Bone marrow (tissue), 2 donors: Measurements from ENCODE around the gene NOTCH1.
"Not testable (repeated sequence)": the region's sequence is repeated elsewhere in the genome, so short reads cannot be mapped to it uniquely, and the experiment has no call there.

Experiments
- DNase-seq, 2 donors: peaks; one replicate each; lab custom pipeline; 2025; lab: John Stamatoyannopoulos, UW

The NOTCH1 gene

GRCh38 chr9:136564379-136564988 is 18.6 kb upstream of the NOTCH1 start:
- peak in 1 of 2 donors; percentile 35 for DNase-seq

GRCh38 chr9:136563646-136564325 is 17.9 kb upstream of the NOTCH1 start:
- DNase-seq: no peak

GRCh38 chr9:136562746-136563495 is 17.1 kb upstream of the NOTCH1 start:
- no peak for DNase-seq

- no peak for DNase-seq
These were observed 15.9 kb upstream of the NOTCH1 start for GRCh38 chr9:136561779-136562178.

- no peak for DNase-seq
These were observed 14.7 kb upstream of the NOTCH1 start for GRCh38 chr9:136560586-136560985.

- DNase-seq: not testable (repeated sequence)
These were observed 13.5 kb upstream of the NOTCH1 start for GRCh38 chr9:136559371-136559770.

GRCh38 chr9:136558846-136559245 is 13.0 kb upstream of the NOTCH1 start:
- not testable (repeated sequence) for DNase-seq

- DNase-seq: peak in 1 of 2 donors; percentile 26
These were observed 12.5 kb upstream of the NOTCH1 start for GRCh38 chr9:136558373-136558772.

GRCh38 chr9:136557036-136557435 is 11.2 kb upstream of the NOTCH1 start:
- no peak for DNase-seq

GRCh38 chr9:136556166-136556565 is 10.3 kb upstream of the NOTCH1 start:
- no peak for DNase-seq

GRCh38 chr9:136554870-136555269 is 9.0 kb upstream of the NOTCH1 start:
- DNase-seq: no peak

GRCh38 chr9:136553581-136553980 is 7.7 kb upstream of the NOTCH1 start:
- DNase-seq: no peak

GRCh38 chr9:136552117-136552703 is 6.4 kb upstream of the NOTCH1 start:
- peak in 1 of 2 donors; percentile 70 for DNase-seq

GRCh38 chr9:136551401-136552116 is 5.7 kb upstream of the NOTCH1 start:
- DNase-seq: no peak

GRCh38 chr9:136550439-136551289 is 4.8 kb upstream of the NOTCH1 start:
- DNase-seq: no peak

GRCh38 chr9:136549010-136549980 is 3.4 kb upstream of the NOTCH1 start:
- no peak for DNase-seq

- DNase-seq: no peak
These were observed 1.8 kb upstream of the NOTCH1 start for GRCh38 chr9:136547508-136548215.

- no peak for DNase-seq
These were observed 1.1 kb upstream of the NOTCH1 start for GRCh38 chr9:136546697-136547501.

GRCh38 chr9:136545692-136545964 is 220 bp downstream of the NOTCH1 start:
- DNase-seq: no peak
